Activated naive CD4-positive, alpha-beta T cell treated with anti-CD3 and anti-CD28 coated beads, Interleukin-2, amount 50 U/mL, for 24 hours (primary cell): ENCODE results near the gene PLEKHF1.

ENCODE experiments used
- H3K27ac Mint-ChIP-seq: one replicate; pipeline ENCODE4 v1.8.0; 2021; ENCODE audit warnings: mild to moderate bottlenecking, mixed read lengths
- H3K27me3 Mint-ChIP-seq: one replicate; pipeline ENCODE4 v1.8.0; 2021; ENCODE audit warnings: mixed read lengths
- H3K36me3 Mint-ChIP-seq: one replicate; pipeline ENCODE4 v1.8.0; 2021; ENCODE audit warnings: mixed read lengths
- H3K4me1 Mint-ChIP-seq: one replicate; pipeline ENCODE4 v1.8.0; 2021; ENCODE audit warnings: mixed read lengths
- H3K4me3 Mint-ChIP-seq: one replicate; pipeline ENCODE4 v1.8.0; 2021; ENCODE audit warnings: mild to moderate bottlenecking, mixed read lengths
- H3K9me3 Mint-ChIP-seq: one replicate; pipeline ENCODE4 v1.8.0; 2021; ENCODE audit warnings: mixed read lengths

The PLEKHF1 gene

GRCh38 chr19:29628661-29629385 lies 36.4 kb upstream of the PLEKHF1 start:
- Mint-ChIP-seq H3K4me1 (peaks cover 3% of the 10 kb centered on the region), H3K9me3 (no peaks in the 10 kb centered on the region), H3K4me3 (no peak overlapping the region), H3K27me3 (no peaks in the 10 kb centered on the region), H3K27ac (no peak overlapping the region), H3K36me3 (no peaks in the 10 kb centered on the region)

- Mint-ChIP-seq H3K9me3 (no peaks in the 10 kb centered on the region), H3K36me3 (no peaks in the 10 kb centered on the region), H3K4me1 (no peaks in the 10 kb centered on the region), H3K27ac (no peak overlapping the region), H3K4me3 (no peak overlapping the region), H3K27me3 (no peaks in the 10 kb centered on the region)
Observed at GRCh38 chr19:29629836-29630534, 35.3 kb upstream of the PLEKHF1 start.

GRCh38 chr19:29630655-29631054 lies 34.6 kb upstream of the PLEKHF1 start:
- Mint-ChIP-seq H3K4me1 (no peaks in the 10 kb centered on the region), H3K4me3 (no peak overlapping the region), H3K9me3 (no peaks in the 10 kb centered on the region), H3K27ac (no peak overlapping the region), H3K27me3 (no peaks in the 10 kb centered on the region), H3K36me3 (no peaks in the 10 kb centered on the region)

GRCh38 chr19:29631450-29631849 lies 33.8 kb upstream of the PLEKHF1 start:
- no peak overlapping the region for H3K27ac Mint-ChIP-seq
- H3K27me3 Mint-ChIP-seq = no peaks in the 10 kb centered on the region
- no peaks in the 10 kb centered on the region for H3K4me1 Mint-ChIP-seq
- H3K36me3 Mint-ChIP-seq = no peaks in the 10 kb centered on the region
- no peak overlapping the region for H3K4me3 Mint-ChIP-seq
- no peaks in the 10 kb centered on the region for H3K9me3 Mint-ChIP-seq

DNA sequence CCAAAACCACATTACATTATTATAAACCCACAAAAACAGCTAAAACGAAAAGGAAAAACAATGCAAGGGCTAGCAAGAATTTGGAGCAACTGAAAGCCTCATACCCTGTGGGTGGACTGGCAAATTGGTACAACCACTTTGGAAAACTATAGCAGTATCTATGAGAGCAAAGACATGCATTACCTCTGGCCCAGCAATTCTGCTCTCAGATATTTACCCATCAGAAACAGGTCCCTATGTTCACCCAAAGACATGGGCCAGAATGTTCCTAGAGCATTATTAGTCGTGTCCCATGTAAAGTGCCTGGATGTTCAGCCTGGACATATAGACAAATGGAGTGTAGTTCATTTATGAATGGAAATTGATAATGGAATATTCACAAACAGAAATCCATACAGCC lies 31.3 kb upstream of the PLEKHF1 start:
- H3K9me3 Mint-ChIP-seq = no peaks in the 10 kb centered on the region
- no peaks in the 10 kb centered on the region for H3K27me3 Mint-ChIP-seq
- no peaks in the 10 kb centered on the region for H3K36me3 Mint-ChIP-seq

GRCh38 chr19:29634423-29635130 lies 30.7 kb upstream of the PLEKHF1 start:
- no peaks in the 10 kb centered on the region for H3K27me3 Mint-ChIP-seq
- H3K9me3 Mint-ChIP-seq = no peaks in the 10 kb centered on the region
- no peaks in the 10 kb centered on the region for H3K4me1 Mint-ChIP-seq
- H3K4me3 Mint-ChIP-seq = no peak overlapping the region
- H3K27ac Mint-ChIP-seq = no peak overlapping the region
- H3K36me3 Mint-ChIP-seq = no peaks in the 10 kb centered on the region

More for the DNA sequence above, 31.3 kb upstream of the PLEKHF1 start:
- no peak overlapping the region for H3K27ac Mint-ChIP-seq
- H3K4me3 Mint-ChIP-seq = no peak overlapping the region
- H3K4me1 Mint-ChIP-seq = no peaks in the 10 kb centered on the region

DNA sequence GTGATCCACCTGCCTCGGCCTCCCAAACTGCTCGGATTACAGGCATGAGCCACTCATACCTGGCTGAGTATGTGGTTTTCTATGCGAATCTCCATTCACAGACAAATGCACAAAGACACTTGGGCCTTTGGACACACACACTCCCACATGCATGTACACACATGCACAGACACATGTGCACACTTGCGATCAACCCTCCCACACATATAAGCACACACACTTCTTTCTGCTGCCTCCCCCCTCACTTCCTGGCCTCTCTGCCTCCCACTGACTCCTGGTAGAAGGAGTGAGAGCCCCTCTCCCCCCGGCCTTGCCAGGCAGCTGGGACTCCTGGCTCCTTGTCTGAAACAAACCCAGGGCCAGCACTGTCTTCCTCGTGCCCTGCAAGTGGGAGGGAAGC lies 29.3 kb upstream of the PLEKHF1 start:
- Mint-ChIP-seq H3K27me3 (no peaks in the 10 kb centered on the region), H3K4me3 (no peak overlapping the region), H3K27ac (no peak overlapping the region), H3K9me3 (no peaks in the 10 kb centered on the region), H3K4me1 (no peaks in the 10 kb centered on the region), H3K36me3 (no peaks in the 10 kb centered on the region)

- Mint-ChIP-seq H3K9me3 (no peaks in the 10 kb centered on the region), H3K4me3 (no peak overlapping the region), H3K4me1 (no peaks in the 10 kb centered on the region), H3K27me3 (no peaks in the 10 kb centered on the region), H3K36me3 (no peaks in the 10 kb centered on the region), H3K27ac (no peak overlapping the region)
Observed at GRCh38 chr19:29636553-29637360, 28.5 kb upstream of the PLEKHF1 start.

DNA sequence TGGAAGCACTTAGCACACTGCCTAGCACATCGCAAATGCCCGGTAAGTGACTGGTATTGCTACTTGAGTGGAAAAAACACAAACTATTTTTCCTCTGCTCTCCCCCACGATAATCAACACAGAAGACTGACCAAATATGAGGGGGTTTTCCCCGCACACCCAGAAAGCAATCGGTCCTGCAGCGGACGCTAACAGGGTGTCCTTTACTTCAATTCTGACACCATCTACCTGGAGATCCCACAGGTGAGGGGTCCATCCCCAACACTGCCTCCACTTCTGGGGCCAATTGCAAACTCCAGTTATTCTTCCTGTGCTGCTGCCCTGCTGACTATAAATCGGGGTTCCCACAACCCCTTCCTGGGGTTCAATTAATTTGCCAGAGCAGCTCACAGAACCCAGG lies 26.2 kb upstream of the PLEKHF1 start:
- Mint-ChIP-seq H3K36me3 (no peaks in the 10 kb centered on the region), H3K9me3 (no peaks in the 10 kb centered on the region), H3K27ac (no peak overlapping the region), H3K4me3 (no peak overlapping the region), H3K27me3 (no peaks in the 10 kb centered on the region), H3K4me1 (no peaks in the 10 kb centered on the region)

DNA sequence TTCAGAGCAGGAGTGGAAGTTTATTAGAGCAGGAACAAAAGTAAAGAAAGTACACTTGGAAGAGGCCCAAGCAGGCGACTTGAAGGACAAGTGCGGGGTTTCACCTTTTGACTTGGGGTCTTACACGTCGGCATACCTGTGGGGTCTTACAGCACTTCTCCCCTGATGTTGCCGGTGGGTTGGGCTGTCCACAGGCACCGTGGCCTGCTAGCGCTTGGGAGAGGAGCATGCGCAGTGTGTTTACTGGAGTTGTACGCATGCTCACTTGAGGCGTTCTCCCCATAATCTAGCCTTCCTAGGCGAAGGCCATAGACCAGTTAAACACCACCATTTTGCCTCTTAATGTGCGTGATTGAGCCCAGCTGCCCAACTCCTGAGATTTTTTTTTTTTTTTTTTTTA lies 25.0 kb upstream of the PLEKHF1 start:
- Mint-ChIP-seq H3K9me3 (no peaks in the 10 kb centered on the region), H3K27ac (no peak overlapping the region), H3K4me1 (peaks cover 6% of the 10 kb centered on the region), H3K27me3 (no peaks in the 10 kb centered on the region), H3K36me3 (no peaks in the 10 kb centered on the region), H3K4me3 (no peak overlapping the region)

GRCh38 chr19:29641597-29641996 lies 23.7 kb upstream of the PLEKHF1 start:
- H3K27me3 Mint-ChIP-seq = no peaks in the 10 kb centered on the region
- no peaks in the 10 kb centered on the region for H3K9me3 Mint-ChIP-seq
- peaks cover 18% of the 10 kb centered on the region for H3K4me1 Mint-ChIP-seq
- H3K36me3 Mint-ChIP-seq = no peaks in the 10 kb centered on the region
- H3K27ac Mint-ChIP-seq = no peak overlapping the region
- H3K4me3 Mint-ChIP-seq = no peak overlapping the region

GRCh38 chr19:29643361-29643935 lies 21.8 kb upstream of the PLEKHF1 start:
- peaks cover 18% of the 10 kb centered on the region for H3K4me1 Mint-ChIP-seq
- H3K36me3 Mint-ChIP-seq = no peaks in the 10 kb centered on the region
- H3K27ac Mint-ChIP-seq = no peak overlapping the region
- no peaks in the 10 kb centered on the region for H3K27me3 Mint-ChIP-seq
- H3K9me3 Mint-ChIP-seq = no peaks in the 10 kb centered on the region
- no peak overlapping the region for H3K4me3 Mint-ChIP-seq

DNA sequence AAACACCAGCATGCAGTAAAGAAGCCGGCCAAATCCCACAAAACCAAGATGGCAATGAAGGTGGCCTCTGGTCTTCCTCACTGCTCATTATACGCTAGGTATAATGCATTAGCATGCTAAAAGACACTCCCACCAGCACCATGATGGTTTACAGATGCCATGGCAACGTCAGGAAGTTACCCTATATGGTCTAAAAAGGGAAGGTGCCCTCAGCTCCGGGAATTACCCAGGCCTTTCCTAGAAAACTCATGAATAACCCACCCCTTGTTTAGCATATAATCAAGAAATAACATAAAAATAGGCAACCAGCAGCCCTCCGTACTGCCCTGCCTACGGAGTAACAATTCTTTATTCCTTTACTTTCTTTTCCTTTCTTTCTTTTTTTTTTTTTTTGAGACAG lies 21.1 kb upstream of the PLEKHF1 start:
- no peaks in the 10 kb centered on the region for H3K9me3 Mint-ChIP-seq
- H3K27me3 Mint-ChIP-seq = no peaks in the 10 kb centered on the region
- H3K4me1 Mint-ChIP-seq = peaks cover 18% of the 10 kb centered on the region
- no peak overlapping the region for H3K4me3 Mint-ChIP-seq
- no peak overlapping the region for H3K27ac Mint-ChIP-seq
- no peaks in the 10 kb centered on the region for H3K36me3 Mint-ChIP-seq

GRCh38 chr19:29645491-29645867 lies 19.8 kb upstream of the PLEKHF1 start:
- H3K4me3 Mint-ChIP-seq = no peak overlapping the region
- no peaks in the 10 kb centered on the region for H3K27me3 Mint-ChIP-seq
- H3K9me3 Mint-ChIP-seq = no peaks in the 10 kb centered on the region
- no peak overlapping the region for H3K27ac Mint-ChIP-seq
- no peaks in the 10 kb centered on the region for H3K36me3 Mint-ChIP-seq
- peaks cover 18% of the 10 kb centered on the region for H3K4me1 Mint-ChIP-seq

DNA sequence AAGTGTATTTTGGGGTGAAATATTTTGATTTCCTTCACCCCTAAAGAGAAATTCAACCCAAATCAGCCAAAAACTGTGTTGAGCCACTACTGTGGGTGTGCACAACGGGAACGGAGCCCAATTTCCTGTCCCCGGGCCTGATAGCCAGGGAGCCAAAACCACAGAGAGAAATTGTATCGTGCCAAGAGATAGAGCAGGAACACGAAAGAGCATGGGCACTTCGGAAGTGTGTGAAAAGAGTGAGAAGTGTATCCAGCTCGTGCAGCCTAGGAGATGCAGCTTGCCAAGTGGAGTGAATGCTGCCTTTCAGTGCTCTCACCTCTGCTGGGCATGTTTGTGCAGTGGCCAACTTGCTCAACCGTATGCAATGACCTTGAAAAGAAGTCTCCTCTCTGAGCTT lies 19.4 kb upstream of the PLEKHF1 start:
- Mint-ChIP-seq H3K27ac (peak overlapping the region; percentile 33), H3K27me3 (no peaks in the 10 kb centered on the region), H3K4me3 (peak overlapping the region; percentile 16), H3K9me3 (no peaks in the 10 kb centered on the region), H3K36me3 (no peaks in the 10 kb centered on the region), H3K4me1 (peaks cover 18% of the 10 kb centered on the region)
